H9 (cell line): ENCODE results near the gene ZFP92. TPM values are rescaled to one million over a fixed set of nuclear protein-coding genes. Genes with fewer than 3 reads are reported as not detected.

Experiments
- DNase-seq: peaks from one replicate; pipeline ENCODE4 v3.0.0-alpha.2; 2017
- H2AFZ ChIP-seq: one replicate; pipeline ENCODE4 v1.6.1; 2013; ENCODE audit warnings: mild to moderate bottlenecking, low read length, control low read depth, moderate library complexity
- H2AK5ac ChIP-seq: 2 replicates; pipeline ENCODE4 v1.6.1; 2013; ENCODE audit warnings: low read length, control low read depth, mixed read lengths; ENCODE audit not compliant: insufficient read length
- H2BK120ac ChIP-seq: one replicate; pipeline ENCODE4 v1.6.1; 2013; ENCODE audit warnings: low read depth, mild to moderate bottlenecking, low read length, control low read depth, inconsistent platforms; ENCODE audit not compliant: poor library complexity, severe bottlenecking
- H2BK12ac ChIP-seq: 2 replicates; pipeline ENCODE4 v1.6.1; 2013; ENCODE audit warnings: low read length, control low read depth, mixed read lengths, low read depth; ENCODE audit not compliant: insufficient read length
- H2BK15ac ChIP-seq: 2 replicates; pipeline ENCODE4 v1.6.1; 2013; ENCODE audit warnings: low read depth, low read length, control low read depth
- H2BK20ac ChIP-seq: one replicate; pipeline ENCODE4 v1.6.1; 2013; ENCODE audit warnings: low read depth, mild to moderate bottlenecking, low read length, control low read depth, inconsistent platforms; ENCODE audit not compliant: poor library complexity, severe bottlenecking
- H2BK5ac ChIP-seq: 2 replicates; pipeline ENCODE4 v1.6.1; 2013; ENCODE audit warnings: low read length, control low read depth, mixed read lengths; ENCODE audit not compliant: insufficient read length
- H3K14ac ChIP-seq: 2 replicates; pipeline ENCODE4 v1.6.1; 2013; ENCODE audit warnings: low read length, control low read depth; ENCODE audit not compliant: insufficient read depth
- H3K18ac ChIP-seq: 2 replicates; pipeline ENCODE4 v1.6.1; 2013; ENCODE audit warnings: low read depth, mild to moderate bottlenecking, mixed read lengths, low read length, control low read depth; ENCODE audit not compliant: insufficient read length
- H3K23ac ChIP-seq: 2 replicates; pipeline ENCODE4 v1.6.1; 2013; ENCODE audit warnings: low read length, control low read depth, mixed read lengths, low read depth; ENCODE audit not compliant: insufficient read length
- H3K23me2 ChIP-seq: 2 replicates; pipeline ENCODE4 v1.6.1; 2013; ENCODE audit warnings: low read depth, mild to moderate bottlenecking, mixed read lengths, low read length, control low read depth; ENCODE audit not compliant: insufficient read length, poor library complexity, severe bottlenecking
- H3K27ac ChIP-seq: 2 replicates; pipeline ENCODE4 v1.5.1; 2013; ENCODE audit warnings: low read length, control low read depth, mixed read lengths, low read depth; ENCODE audit not compliant: insufficient read length
- H3K27me3 ChIP-seq: 2 replicates; pipeline ENCODE4 v1.6.1; 2013; ENCODE audit warnings: low read length, control low read depth, inconsistent platforms; ENCODE audit not compliant: insufficient read depth
- H3K4ac ChIP-seq: 2 replicates; pipeline ENCODE4 v1.6.1; 2013; ENCODE audit warnings: low read depth, mild to moderate bottlenecking, control low read depth, inconsistent platforms, low read length, moderate library complexity
- H3K4me1 ChIP-seq: 2 replicates; pipeline ENCODE4 v1.6.1; 2013; ENCODE audit warnings: low read length, control low read depth, inconsistent platforms; ENCODE audit not compliant: insufficient read depth
- H3K4me2 ChIP-seq: 2 replicates; pipeline ENCODE4 v1.6.1; 2013; ENCODE audit warnings: low read length, control low read depth, mixed read lengths; ENCODE audit not compliant: insufficient read length, insufficient read depth
- H3K56ac ChIP-seq: 2 replicates; pipeline ENCODE4 v1.6.1; 2013; ENCODE audit warnings: low read depth, mild to moderate bottlenecking, mixed read lengths, low read length, control low read depth; ENCODE audit not compliant: insufficient read length
- H3K79me1 ChIP-seq: 2 replicates; pipeline ENCODE4 v1.6.1; 2013; ENCODE audit warnings: low read depth, mild to moderate bottlenecking, moderate library complexity, low read length, control low read depth, inconsistent platforms; ENCODE audit not compliant: insufficient read depth, poor library complexity, severe bottlenecking
- H3K79me2 ChIP-seq: 2 replicates; pipeline ENCODE4 v1.6.1; 2013; ENCODE audit warnings: low read length, control low read depth, inconsistent platforms; ENCODE audit not compliant: insufficient read depth
- H3K9ac ChIP-seq: 2 replicates; pipeline ENCODE4 v1.6.1; 2013; ENCODE audit warnings: low read length, control low read depth, mixed read lengths; ENCODE audit not compliant: insufficient read length; ENCODE audit errors: extremely low read depth
- H3K9me3 ChIP-seq: one replicate; pipeline ENCODE4 v1.6.1; 2013; ENCODE audit warnings: low read depth, low read length, inconsistent platforms; ENCODE audit not compliant: control insufficient read depth
- H3T11ph ChIP-seq: one replicate; pipeline ENCODE4 v1.6.1; 2013; ENCODE audit warnings: mild to moderate bottlenecking, low read length, control low read depth, inconsistent platforms
- H4K20me1 ChIP-seq: one replicate; pipeline ENCODE4 v1.6.1; 2013; ENCODE audit not compliant: control insufficient read depth, insufficient read length, insufficient read depth
- H4K5ac ChIP-seq: 2 replicates; pipeline ENCODE4 v1.6.1; 2013; ENCODE audit warnings: low read depth, mild to moderate bottlenecking, mixed read lengths, low read length, control low read depth; ENCODE audit not compliant: insufficient read length
- H4K8ac ChIP-seq: replicated peaks from 2 replicates; pipeline ENCODE4 v1.6.1; 2013; ENCODE audit warnings: low read length, control low read depth, mixed read lengths, low read depth; ENCODE audit not compliant: insufficient read length
- H4K91ac ChIP-seq: 2 replicates; pipeline ENCODE4 v1.6.1; 2013; ENCODE audit warnings: low read depth, mild to moderate bottlenecking, moderate library complexity, mixed read lengths, low read length, control low read depth; ENCODE audit not compliant: insufficient read length
- H3K27ac Mint-ChIP-seq, 3 experiments: 2 replicates in 2 of 3; 3 replicates in 1 of 3; pipeline ENCODE4 v1.8.0; 2020 to 2021; ENCODE audit warnings: mixed read lengths in 3 of 3, mild to moderate bottlenecking in 1 of 3, moderate library complexity in 1 of 3
- H3K27me3 Mint-ChIP-seq: 2 replicates; pipeline ENCODE4 v1.8.0; 2021; ENCODE audit warnings: low read depth, mild to moderate bottlenecking, moderate library complexity, mixed read lengths
- H3K36me3 Mint-ChIP-seq, 3 experiments: 2 replicates in 2 of 3; 3 replicates in 1 of 3; pipeline ENCODE4 v1.8.0; 2020 to 2021; ENCODE audit warnings: low read depth in 3 of 3, mixed read lengths in 3 of 3; ENCODE audit not compliant: insufficient read depth in 1 of 3
- H3K4me1 Mint-ChIP-seq, 2 experiments: 2 replicates each; pipeline ENCODE4 v1.8.0; 2020; ENCODE audit warnings: mixed read lengths in 2 of 2
- H3K4me3 Mint-ChIP-seq, 2 experiments: 2 replicates in 1 of 2; 3 replicates in 1 of 2; pipeline ENCODE4 v1.8.0; 2020 to 2021; ENCODE audit warnings: mild to moderate bottlenecking in 2 of 2, mixed read lengths in 2 of 2, moderate library complexity in 1 of 2
- H3K9me3 Mint-ChIP-seq, 2 experiments: 2 replicates in 1 of 2; 3 replicates in 1 of 2; pipeline ENCODE4 v1.8.0; 2020; ENCODE audit warnings: mild to moderate bottlenecking in 2 of 2, mixed read lengths in 2 of 2, moderate library complexity in 1 of 2
- WGBS: extraction: QIAGEN DNeasy Blood & Tissue Kit; methylation state at CpG from one replicate; pipeline ENCODE4 v1.1.7; 2013; ENCODE audit warnings: missing lambda C conversion rate, low lambda C conversion rate, mixed read lengths; ENCODE audit not compliant: insufficient read length; ENCODE audit errors: extremely low coverage; 5-methylcytosine and 5-hydroxymethylcytosine counted together
- total RNA-seq: library from RNA; stranded (reverse); gene quantifications from 2 replicates; pipeline ENCODE4 v1.2.1, GENCODE V29; 2021
- TF ChIP-seq, protein P1 (sequence below): fragments of 200-600 bp; sonication (generic); conservative IDR thresholded peaks from 3 replicates; pipeline ENCODE4 v1.8.0; 2021; ENCODE audit warnings: antibody characterized with exemption, mild to moderate bottlenecking

Gene ZFP92
- total RNA-seq, 1 experiment from 2014 or later, result 0.68 TPM

DNA sequence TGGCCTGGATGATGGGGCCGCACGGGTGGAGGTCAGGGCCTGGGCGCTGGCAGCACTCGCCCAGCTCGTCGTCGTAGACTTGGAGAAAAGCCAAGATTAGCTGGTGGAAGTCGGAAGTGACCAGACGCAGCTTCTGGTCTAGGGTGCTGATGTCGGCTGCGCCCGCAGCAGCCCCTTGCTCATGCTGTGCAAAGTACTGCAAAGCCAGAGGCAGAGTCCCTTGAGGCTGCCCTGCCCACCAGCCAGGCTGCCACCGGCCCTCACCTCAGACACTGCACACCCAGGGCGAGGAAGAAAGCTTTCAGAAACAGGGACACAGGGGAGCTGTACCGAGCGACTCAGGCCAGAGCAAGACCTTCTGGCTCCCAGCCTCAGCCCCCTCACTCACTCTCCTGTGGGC, 44.3 kb downstream of the ZFP92 start:
- Mint-ChIP-seq H3K4me3 (no peak overlapping the region), H3K9me3 (peaks cover 73 to 84% of the 10 kb centered on the region in 2 experiments), H3K4me1 (no peaks in the 10 kb centered on the region), H3K27ac (no peak overlapping the region), H3K27me3 (no peaks in the 10 kb centered on the region), H3K36me3 (peaks cover 27 to 57% (median 38%) of the 10 kb centered on the region in 3 experiments)
- H3K18ac ChIP-seq, result no peak overlapping the region
- H3K4ac ChIP-seq, result no peak overlapping the region
- H3K79me1 ChIP-seq, result no peaks in the 10 kb centered on the region
- H3K23ac ChIP-seq, result no peak overlapping the region
- H3K4me2 ChIP-seq, result no peak overlapping the region
- no peak overlapping the region for H3T11ph ChIP-seq
- H2AK5ac ChIP-seq, result no peak overlapping the region
- H3K23me2 ChIP-seq, result no peaks in the 10 kb centered on the region
- H3K79me2 ChIP-seq, result no peaks in the 10 kb centered on the region
- TF ChIP-seq, protein P1, sequence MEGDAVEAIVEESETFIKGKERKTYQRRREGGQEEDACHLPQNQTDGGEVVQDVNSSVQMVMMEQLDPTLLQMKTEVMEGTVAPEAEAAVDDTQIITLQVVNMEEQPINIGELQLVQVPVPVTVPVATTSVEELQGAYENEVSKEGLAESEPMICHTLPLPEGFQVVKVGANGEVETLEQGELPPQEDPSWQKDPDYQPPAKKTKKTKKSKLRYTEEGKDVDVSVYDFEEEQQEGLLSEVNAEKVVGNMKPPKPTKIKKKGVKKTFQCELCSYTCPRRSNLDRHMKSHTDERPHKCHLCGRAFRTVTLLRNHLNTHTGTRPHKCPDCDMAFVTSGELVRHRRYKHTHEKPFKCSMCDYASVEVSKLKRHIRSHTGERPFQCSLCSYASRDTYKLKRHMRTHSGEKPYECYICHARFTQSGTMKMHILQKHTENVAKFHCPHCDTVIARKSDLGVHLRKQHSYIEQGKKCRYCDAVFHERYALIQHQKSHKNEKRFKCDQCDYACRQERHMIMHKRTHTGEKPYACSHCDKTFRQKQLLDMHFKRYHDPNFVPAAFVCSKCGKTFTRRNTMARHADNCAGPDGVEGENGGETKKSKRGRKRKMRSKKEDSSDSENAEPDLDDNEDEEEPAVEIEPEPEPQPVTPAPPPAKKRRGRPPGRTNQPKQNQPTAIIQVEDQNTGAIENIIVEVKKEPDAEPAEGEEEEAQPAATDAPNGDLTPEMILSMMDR, result no peak
- no peak overlapping the region for H3K9ac ChIP-seq
- no peak overlapping the region for H2BK12ac ChIP-seq
- H2BK120ac ChIP-seq, result no peak overlapping the region
- no peak overlapping the region for H3K27ac ChIP-seq
- H4K5ac ChIP-seq, result no peak overlapping the region
- no peaks in the 10 kb centered on the region for H4K20me1 ChIP-seq
- H2BK5ac ChIP-seq, result no peak overlapping the region
- no peak overlapping the region for H4K8ac ChIP-seq
- peaks cover 44% of the 10 kb centered on the region for H3K9me3 ChIP-seq
- no peak overlapping the region for H2AFZ ChIP-seq
- H3K56ac ChIP-seq, result no peak overlapping the region
- no peak overlapping the region for H2BK20ac ChIP-seq
- H2BK15ac ChIP-seq, result no peak overlapping the region
- no CpG with 5 or more reads among the region's 16 CpGs for WGBS
- no peak for DNase-seq
- H3K4me1 ChIP-seq, result no peaks in the 10 kb centered on the region
- no peaks in the 10 kb centered on the region for H3K27me3 ChIP-seq
- no peak overlapping the region for H3K14ac ChIP-seq
- no peak overlapping the region for H4K91ac ChIP-seq
